ENCODE measurements around the gene PID1.

PID1 gene

DNA sequence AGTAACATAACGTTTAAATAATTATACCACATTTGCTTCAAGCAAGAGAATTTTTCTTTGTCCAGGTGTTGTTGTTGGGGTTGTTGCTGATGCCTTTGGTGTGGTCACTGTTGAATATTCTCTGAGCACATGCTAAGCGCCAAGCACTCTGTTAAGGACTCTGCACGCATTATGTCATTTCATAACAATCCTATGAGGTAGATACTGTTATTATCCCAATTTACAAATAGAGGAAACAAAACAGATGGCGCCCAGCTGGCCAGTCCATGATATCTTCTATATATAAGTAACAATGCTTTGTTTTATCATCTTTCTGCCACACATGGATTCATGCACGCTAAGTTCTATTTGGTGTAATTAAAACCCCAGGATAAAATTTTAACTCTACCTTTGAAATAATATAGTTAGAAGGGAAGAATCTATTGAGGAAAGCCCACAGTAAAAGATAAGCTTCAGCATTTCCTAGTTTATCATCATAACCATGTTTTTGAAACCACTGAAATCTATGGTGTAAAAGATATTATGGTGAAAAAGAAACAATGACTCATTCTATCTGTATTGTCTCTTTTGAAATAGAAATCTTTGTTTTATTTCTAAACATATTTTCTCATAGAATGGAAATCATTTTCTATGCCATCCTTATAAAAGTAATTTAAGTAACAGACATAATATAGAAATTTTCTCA lies 199.7 kb downstream of the PID1 start:
- no peak for DNase-seq (ENCODE audit: low spot score)

DNA sequence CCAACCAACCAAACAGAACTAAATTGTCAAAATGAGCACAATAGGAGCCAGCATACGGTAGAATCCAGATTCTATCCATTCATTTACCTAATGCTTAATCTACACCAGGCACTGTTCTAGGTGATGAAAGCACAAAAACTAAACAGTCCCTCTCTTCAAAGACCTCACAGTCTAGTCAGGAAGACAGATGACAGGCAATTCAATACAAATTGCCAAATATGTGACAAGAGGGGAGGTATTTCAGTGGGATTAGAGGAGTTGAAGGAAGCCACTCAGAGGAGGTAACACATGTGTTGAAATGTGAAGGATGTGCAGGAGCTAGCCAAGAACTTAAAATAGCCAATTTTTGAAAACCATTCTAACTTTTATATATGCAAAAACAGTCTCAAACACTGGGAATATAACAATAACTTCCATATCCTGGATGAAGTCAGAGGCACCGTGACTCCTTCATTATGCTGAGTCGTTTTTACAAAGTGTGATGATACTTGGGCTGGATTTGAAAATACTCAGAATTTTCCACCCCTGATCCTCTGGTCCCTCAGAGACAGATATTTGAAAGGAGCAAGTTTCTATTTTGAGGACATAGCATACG lies 204.9 kb downstream of the PID1 start:
- DNase-seq (ENCODE audit: low spot score): no peak

GRCh38 chr2:229064749-229065148 lies 206.3 kb downstream of the PID1 start:
- no peak for DNase-seq (ENCODE audit: low spot score)

DNA sequence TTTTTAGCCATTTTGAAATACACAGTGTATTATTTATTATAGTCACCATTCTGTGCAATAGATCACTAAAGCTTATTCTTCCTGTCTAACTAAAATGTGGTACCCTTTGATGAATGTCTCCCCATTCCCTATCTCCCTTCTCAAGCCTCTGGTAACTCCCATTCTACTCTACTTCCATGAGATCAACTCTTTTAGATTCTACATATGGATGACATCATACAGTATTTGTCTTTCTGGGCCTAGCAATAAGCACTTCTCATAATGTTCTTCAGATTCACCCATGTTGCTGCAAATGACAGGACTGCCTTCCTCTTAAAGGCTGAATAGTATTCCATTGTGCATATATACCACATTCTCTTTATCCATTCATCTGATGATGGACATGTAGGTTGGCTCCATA lies 210.9 kb downstream of the PID1 start:
- no peak for DNase-seq (ENCODE audit: low spot score)

- DNase-seq (ENCODE audit: low spot score): no peak
These were observed 211.6 kb downstream of the PID1 start for GRCh38 chr2:229059331-229060033.

DNA sequence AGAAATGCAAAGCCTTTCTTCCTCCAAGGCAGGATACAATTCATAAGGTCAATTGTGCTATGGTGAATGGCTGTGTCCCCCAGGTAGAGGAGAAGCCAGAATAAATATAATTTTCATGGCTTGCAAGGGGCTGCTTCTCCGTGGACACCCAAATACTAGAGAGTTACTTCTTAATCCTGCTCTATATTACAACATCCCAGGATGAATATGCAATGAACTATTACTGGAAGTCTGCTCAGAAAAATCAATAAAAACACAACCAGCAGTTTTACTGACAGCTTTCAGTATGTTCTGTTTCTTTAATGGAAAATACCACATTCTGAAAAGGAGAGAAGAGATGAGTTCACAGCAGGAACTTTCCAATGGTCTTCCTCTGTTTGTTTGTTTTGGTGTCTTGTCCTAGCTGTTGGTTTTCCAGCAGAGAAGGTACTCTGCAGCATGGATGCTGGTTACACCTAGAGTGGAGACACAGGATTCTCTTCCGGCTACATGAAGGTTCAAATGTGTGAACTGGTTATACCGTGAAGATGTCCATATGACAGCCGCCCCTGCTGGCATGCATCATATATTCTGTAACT lies 213.0 kb downstream of the PID1 start:
- DNase-seq (ENCODE audit: low spot score): no peak

DNA sequence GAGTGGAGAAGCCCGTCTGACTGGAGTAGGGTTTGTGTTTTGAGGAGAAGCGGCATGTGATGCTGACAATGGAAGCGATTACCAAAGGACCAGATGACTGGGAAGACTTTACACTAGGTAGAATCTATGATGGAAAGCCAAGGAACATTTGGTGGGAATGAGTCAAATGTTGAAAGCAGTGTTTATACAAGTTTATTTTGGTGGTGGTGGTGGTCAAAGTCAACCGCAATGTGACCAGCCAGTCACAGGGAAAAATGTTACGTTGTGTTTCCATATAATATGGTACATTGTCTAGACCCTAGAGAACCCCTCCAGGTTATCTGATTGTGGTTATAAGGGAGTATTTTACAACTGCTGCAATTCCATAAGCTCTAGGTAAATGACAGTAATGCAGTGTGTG lies 216.8 kb downstream of the PID1 start:
- DNase-seq (ENCODE audit: low spot score): no peak

DNA sequence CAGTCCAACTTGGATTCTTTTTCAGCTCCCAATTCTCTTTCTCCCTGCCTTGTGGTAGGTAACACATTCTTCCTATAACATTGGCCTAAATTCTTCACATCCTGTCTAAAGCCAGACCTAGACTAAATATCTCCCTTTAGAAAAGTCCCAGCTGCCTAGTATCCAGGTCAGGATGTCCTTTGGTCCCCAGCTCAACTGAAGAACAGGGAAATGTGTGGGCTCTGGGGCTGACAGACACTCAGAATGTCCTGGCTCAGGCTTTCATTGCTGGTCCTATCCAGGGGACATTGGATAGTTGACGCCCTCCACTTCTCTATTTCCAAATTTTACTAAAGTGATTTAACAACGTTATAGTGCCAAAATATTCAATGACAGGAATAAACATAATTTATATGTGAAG lies 219.3 kb downstream of the PID1 start:
- no peak for DNase-seq (ENCODE audit: low spot score)

- DNase-seq (ENCODE audit: low spot score): no peak
These were observed 221.0 kb downstream of the PID1 start for GRCh38 chr2:229050133-229050532.

- no peak for DNase-seq (ENCODE audit: low spot score)
These were observed 223.0 kb downstream of the PID1 start for GRCh38 chr2:229048134-229048533.

GRCh38 chr2:229045671-229046070 lies 225.4 kb downstream of the PID1 start:
- DNase-seq (ENCODE audit: low spot score): no peak

DNA sequence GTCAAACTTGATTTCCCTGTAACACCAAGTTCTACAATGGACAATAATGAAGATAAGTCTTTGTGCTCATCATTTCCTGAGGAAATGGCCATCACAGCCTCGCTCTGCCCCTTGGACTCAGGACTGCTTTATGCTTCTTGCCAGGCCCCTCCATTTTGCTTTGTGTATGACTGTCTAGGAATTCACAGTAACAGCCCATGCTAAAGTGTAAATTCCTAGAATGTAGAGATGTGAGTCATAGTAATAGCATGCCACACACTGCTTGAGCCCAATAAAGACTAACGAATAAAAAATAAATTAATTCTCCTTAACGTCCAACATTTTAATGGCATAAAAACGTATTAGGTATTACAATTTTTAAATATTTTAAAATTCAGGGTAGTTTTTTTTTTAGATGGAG lies 226.5 kb downstream of the PID1 start:
- DNase-seq (ENCODE audit: low spot score): no peak

DNA sequence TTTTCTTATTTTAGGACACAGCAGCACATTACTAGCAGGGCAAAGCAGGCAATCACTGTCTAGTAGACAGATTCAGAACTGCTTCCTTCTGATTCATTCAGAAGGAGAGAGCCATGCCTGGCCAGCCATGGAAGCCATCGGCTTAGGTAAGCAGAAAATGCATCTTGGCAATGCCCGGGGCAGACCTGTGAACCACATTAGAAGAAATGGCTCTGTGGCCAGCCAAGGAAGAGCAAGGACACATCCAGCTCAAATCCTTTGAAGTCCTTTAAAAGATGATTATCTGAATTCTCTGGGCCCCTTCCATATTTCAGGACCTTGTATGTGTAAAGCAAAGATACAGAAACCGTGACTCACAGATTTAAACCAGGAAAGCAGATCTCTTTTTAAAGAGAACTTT lies 227.4 kb downstream of the PID1 start:
- peak; percentile 6 for DNase-seq (ENCODE audit: low spot score)

GRCh38 chr2:229042349-229042748 lies 228.7 kb downstream of the PID1 start:
- no peak for DNase-seq (ENCODE audit: low spot score)

GRCh38 chr2:229041691-229042090 lies 229.4 kb downstream of the PID1 start:
- DNase-seq (ENCODE audit: low spot score): no peak

GRCh38 chr2:229037621-229038020 lies 233.5 kb downstream of the PID1 start:
- no peak for DNase-seq (ENCODE audit: low spot score)

GRCh38 chr2:229033816-229034215 lies 237.3 kb downstream of the PID1 start:
- DNase-seq (ENCODE audit: low spot score): no peak

DNA sequence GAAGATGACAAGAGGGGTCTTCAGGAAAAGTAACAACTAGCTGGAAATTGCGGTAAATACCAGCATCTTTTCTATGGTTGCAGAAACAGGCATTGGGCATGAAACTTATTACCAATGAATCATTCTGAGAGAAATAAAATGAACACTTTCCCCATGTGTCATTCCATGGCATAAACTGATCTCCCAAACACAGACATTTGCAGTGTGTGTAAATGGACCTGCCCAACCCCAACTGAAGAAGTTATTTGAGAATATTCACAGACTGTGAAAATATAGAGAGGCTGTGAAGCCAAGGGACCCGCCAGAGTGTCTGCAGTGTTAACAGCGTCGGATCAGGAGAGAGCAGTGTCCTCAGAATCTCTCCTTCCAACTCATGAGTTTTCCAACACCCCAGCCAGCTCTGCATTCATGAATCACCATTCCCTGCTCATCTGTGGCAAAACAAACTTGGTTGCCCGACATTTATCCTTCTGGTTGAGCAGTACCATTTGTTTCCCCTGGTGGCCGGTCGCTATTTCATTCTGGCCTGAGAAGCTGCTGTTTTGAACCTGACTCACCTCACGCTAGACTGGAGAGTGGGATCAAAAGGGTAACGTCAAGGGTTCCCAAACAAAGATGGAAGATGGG lies 238.4 kb downstream of the PID1 start:
- no peak for DNase-seq (ENCODE audit: low spot score)

DNA sequence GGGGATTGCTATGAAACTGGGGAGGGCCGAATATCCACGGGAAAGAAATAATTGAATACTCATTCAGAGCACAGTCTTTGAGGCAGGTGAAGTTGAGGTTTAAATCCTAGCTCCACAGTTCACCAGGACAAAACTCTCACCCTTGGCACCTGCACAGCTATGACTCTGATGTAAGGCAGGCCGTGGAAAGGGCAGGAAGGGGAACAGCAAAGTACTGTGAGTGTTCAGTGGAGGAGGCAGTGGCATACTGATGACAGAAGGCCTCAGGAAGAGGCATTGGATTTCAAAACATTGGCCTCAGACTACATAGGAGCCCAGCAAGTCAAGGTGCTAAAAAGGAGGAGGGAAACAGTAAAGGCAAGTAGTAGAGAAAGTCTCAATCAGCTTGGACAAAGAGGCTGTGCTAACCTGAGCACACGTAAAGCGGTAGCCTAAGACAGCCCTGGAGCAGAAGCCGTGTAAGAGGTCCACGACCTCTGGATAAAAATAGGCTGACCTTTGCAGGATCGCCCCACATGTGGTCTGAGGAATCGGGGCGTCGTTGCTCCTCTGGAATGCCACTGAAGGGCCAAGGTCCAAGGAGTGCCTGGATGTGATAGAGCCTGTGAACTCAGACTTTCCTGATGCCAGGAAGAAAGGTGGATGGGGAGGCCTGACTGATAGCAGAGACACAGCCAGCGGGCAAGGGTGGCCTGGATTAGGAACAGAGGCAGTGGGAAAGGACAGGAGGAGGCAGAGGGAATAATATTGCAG lies 243.6 kb downstream of the PID1 start:
- DNase-seq (ENCODE audit: low spot score): no peak

- no peak for DNase-seq (ENCODE audit: low spot score)
These were observed 245.4 kb downstream of the PID1 start for GRCh38 chr2:229025653-229026052.

DNA sequence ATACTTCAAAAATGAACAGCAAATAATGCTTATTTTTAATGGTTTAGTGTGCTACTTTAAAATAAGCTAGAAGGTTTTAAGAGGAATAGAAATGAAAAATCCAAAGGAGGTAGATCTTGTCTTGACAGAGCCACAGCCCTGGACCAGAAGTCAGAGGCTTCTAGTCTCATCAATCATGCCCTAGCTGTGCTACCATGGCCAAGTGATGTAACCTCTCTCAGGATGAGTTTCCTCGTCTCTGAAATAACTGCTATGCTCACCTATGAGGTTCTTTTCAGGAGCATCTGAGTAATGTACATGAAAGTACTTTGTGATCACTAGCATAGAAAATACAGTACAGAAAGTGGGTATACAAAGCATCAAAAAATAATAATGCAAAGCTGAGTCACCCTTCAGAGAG lies 248.4 kb downstream of the PID1 start:
- DNase-seq (ENCODE audit: low spot score): no peak

GRCh38 chr2:229022071-229022470 lies 249.0 kb downstream of the PID1 start:
- DNase-seq (ENCODE audit: low spot score): no peak

Measured in SW480 (cell line).